Psoas muscle (tissue), 8 donors: ENCODE data around the gene ZNF236. TPM values are rescaled to one million over a fixed set of nuclear protein-coding genes. Genes with fewer than 3 reads are reported as not detected.

Experiments
- ATAC-seq, 4 donors: fragments of 200-7000 bp; cut with Tn5 transposase; one replicate each; pipeline ENCODE4 v1.9.1; 2020; ENCODE audit warnings: moderate library complexity in 3 of 4, mild to moderate bottlenecking in 2 of 4
- DNase-seq, 2 donors: peaks; one replicate each; pipeline ENCODE4 v3.0.0-alpha.2; 2020
- H3K27ac ChIP-seq: fragments of 200-600 bp; one replicate; pipeline ENCODE4 v1.8.0; 2022
- H3K27me3 ChIP-seq, 3 donors: fragments of 200-600 bp in 1 of 3; one replicate each; pipeline versions ENCODE4 v1.6.1 to v1.8.0; 2013 to 2022; ENCODE audit warnings: low read length in 2 of 3, mild to moderate bottlenecking in 2 of 3, moderate library complexity in 1 of 3; ENCODE audit not compliant: insufficient read depth in 3 of 3
- H3K36me3 ChIP-seq, 2 donors: fragments of 200-600 bp in 1 of 2; one replicate each; pipeline versions ENCODE4 v1.6.1 to v1.8.0; 2013 to 2022; ENCODE audit warnings: low read depth in 1 of 2, mild to moderate bottlenecking in 1 of 2, moderate library complexity in 1 of 2; ENCODE audit not compliant: insufficient read depth in 1 of 2
- H3K4me1 ChIP-seq: fragments of 200-600 bp; one replicate; pipeline ENCODE4 v1.8.0; 2022
- H3K4me3 ChIP-seq: fragments of 200-600 bp; one replicate; pipeline ENCODE4 v1.8.0; 2022; ENCODE audit warnings: mild to moderate bottlenecking
- H3K9me3 ChIP-seq: fragments of 200-600 bp; one replicate; pipeline ENCODE4 v1.8.0; 2022
- WGBS, 3 donors: extraction: QIAGEN DNeasy Blood & Tissue Kit; methylation state at CpG; one replicate each; pipeline versions ENCODE4 v1.1.6 to v1.1.7; 2013; 5-methylcytosine and 5-hydroxymethylcytosine counted together
- intact Hi-C, 2 donors: fragments of 100-400 bp; cut with DNase I; formaldehyde crosslinking; loops; one replicate each; pipeline versions ENCODE4 v1.11.0 to v1.14.2; 2022
- polyA plus RNA-seq, 3 donors: library from polyadenylated mRNA; stranded (reverse); fragments of 200-250 nt; gene quantifications; one replicate each; pipeline ENCODE4 v1.2.3, GENCODE V29; 2013
- total RNA-seq, 4 donors: library from RNA; stranded (reverse); fragmentation: NEBNext Ultra II Directional in 2 of 4; extraction: Animal tissue kit (Norgen Biotek cat#: 25700) in 2 of 4; gene quantifications; one replicate each; pipeline versions ENCODE4 v1.2.1 to v1.2.4, GENCODE V29; 2021 to 2023
- TF ChIP-seq, protein P1 (sequence below): fragments of 200-600 bp; IDR thresholded peaks from one replicate; pipeline ENCODE4 v1.8.0; 2022; ENCODE audit warnings: antibody characterized with exemption
- donor health status: healthy with polysubstance abuse.
- donor health status: DM: no; HTN: no; CAD: no; lungs with moderate emphysema.
- donor health status: Bipolar disorder and iron deficiency.
- donor health status: healthy.
- donor health status: DM: yes; HTN: yes; CAD: no.
- donor health status: DM: no; HTN: no; CAD: no.
- donor health status: DM: no; HTN: no; CAD: no.
- donor health status: DM: yes; HTN: yes; CAD: no.

The ZNF236 gene
- total and polyA plus RNA-seq, 7 donors = 0.76 to 9.4 (median 7.5) TPM

DNA sequence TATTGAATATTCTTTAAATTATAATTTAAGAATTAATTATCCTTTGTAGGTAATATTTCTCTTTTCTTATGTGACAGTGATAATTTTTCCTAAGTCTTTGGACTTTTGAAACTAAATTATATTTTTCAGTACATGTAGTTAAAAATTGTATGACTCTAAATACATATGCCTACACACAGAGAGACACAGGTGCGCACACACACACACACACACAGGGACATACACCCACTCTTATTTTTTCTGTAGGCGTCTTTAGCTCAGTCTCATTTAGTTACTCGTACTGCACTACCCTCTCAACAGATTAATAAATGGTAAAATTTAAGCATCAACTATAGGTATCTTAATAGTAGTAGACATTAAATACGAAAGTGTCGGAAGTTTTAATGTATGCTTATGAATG is 56.1 kb downstream of the ZNF236 start:
- Histone ChIP-seq H3K9me3 (no peaks in the 10 kb centered on the region), H3K4me1 (no peaks in the 10 kb centered on the region), H3K27ac (no peak overlapping the region), H3K4me3 (no peak overlapping the region), H3K36me3 (peaks cover 10 to 79% of the 10 kb centered on the region in 2 donors), H3K27me3 (no peaks in the 10 kb centered on the region)
- intact Hi-C loops = no loop called here
- DNase-seq (no peak), ATAC-seq (no peak)
- TF ChIP-seq, protein P1, sequence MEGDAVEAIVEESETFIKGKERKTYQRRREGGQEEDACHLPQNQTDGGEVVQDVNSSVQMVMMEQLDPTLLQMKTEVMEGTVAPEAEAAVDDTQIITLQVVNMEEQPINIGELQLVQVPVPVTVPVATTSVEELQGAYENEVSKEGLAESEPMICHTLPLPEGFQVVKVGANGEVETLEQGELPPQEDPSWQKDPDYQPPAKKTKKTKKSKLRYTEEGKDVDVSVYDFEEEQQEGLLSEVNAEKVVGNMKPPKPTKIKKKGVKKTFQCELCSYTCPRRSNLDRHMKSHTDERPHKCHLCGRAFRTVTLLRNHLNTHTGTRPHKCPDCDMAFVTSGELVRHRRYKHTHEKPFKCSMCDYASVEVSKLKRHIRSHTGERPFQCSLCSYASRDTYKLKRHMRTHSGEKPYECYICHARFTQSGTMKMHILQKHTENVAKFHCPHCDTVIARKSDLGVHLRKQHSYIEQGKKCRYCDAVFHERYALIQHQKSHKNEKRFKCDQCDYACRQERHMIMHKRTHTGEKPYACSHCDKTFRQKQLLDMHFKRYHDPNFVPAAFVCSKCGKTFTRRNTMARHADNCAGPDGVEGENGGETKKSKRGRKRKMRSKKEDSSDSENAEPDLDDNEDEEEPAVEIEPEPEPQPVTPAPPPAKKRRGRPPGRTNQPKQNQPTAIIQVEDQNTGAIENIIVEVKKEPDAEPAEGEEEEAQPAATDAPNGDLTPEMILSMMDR = no peak
- 87 to 100% (median 88%) methylated on average over 5 of the region's 5 CpGs for WGBS, 3 donors

DNA sequence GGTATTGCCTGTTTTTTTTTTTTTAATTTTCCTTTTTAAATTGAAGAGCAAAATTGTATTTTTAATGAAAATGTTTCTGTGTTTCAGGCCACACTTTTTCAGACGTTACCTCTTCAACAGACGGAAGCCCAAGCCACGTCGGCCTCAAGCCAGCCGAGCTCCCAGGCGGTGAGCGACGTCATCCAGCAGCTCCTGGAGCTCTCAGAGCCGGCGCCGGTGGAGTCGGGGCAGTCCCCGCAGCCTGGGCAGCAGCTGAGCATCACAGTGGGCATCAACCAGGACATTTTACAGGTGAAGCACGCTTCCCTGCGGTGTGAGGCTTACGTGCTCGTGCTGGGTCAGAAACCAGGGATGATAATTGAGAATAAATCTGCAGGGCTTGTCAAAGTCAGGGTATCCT is 57.7 kb downstream of the ZNF236 start:
- intact Hi-C loops = no loop called here
- Histone ChIP-seq H3K9me3 (no peaks in the 10 kb centered on the region), H3K27ac (no peak overlapping the region), H3K27me3 (no peaks in the 10 kb centered on the region), H3K4me1 (no peaks in the 10 kb centered on the region), H3K36me3 (peaks cover 10 to 88% of the 10 kb centered on the region in 2 donors), H3K4me3 (no peak overlapping the region)
- TF ChIP-seq, protein P1 = no peak
- no peak for DNase-seq
- no peak for ATAC-seq
- 88 to 93% (median 90%) methylated on average over 17 of the region's 17 CpGs for WGBS, 3 donors

DNA sequence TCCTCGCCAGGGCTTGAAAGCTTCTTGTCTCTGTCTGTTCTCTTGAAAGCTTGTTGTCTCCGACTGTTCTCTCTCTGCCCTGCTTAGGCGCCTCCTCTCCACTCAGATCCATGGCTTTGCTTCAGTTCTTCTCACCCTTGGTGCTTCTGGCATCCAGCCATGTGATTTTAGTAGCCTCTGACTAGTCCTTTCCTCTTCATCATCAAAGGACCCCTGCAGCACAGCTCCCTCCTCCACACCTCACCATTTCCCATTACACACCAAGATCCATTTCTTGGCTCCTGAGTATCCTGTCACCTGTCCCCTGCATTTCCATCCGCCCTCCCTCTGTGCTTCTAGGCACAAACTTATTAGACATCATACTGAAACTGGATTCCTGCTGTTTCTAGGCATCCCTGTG is 59.4 kb downstream of the ZNF236 start:
- H3K27me3 ChIP-seq = no peaks in the 10 kb centered on the region
- ATAC-seq (no peak), DNase-seq (no peak)
- H3K36me3 ChIP-seq = peaks cover 13 to 95% of the 10 kb centered on the region in 2 donors
- no peaks in the 10 kb centered on the region for H3K9me3 ChIP-seq
- H3K4me3 ChIP-seq = no peak overlapping the region
- no peak overlapping the region for H3K27ac ChIP-seq
- no peaks in the 10 kb centered on the region for H3K4me1 ChIP-seq
- TF ChIP-seq, protein P1 = no peak
- 95% methylated on average over 4 of the region's 4 CpGs for WGBS, 3 donors
- intact Hi-C loops = no loop called here

DNA sequence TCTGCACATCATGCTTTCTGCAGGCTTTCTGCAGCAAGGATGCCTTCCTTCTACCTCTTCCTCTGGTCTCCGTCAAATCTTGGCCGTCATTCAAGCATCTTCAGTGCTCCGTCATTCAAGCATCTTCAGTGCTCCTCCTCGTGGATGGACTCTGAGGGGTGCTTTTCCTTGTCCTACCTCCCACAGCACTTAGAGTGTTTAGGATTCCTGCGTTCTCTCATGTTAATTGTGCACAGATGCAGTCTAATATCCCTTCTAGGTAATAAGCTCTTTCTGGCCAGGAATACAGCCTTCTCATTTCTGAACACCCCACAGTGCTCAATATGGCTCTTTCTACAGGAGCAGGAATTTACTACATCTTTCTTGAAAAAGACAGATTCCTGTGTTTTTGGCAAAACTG is 59.8 kb downstream of the ZNF236 start:
- TF ChIP-seq, protein P1 = no peak
- H3K27me3 ChIP-seq = no peaks in the 10 kb centered on the region
- DNase-seq = no peak
- no peaks in the 10 kb centered on the region for H3K4me1 ChIP-seq
- H3K36me3 ChIP-seq = peaks cover 13 to 96% of the 10 kb centered on the region in 2 donors
- WGBS, 3 donors = 68 to 78% (median 69%) methylated on average over 5 of the region's 5 CpGs
- H3K27ac ChIP-seq = no peak overlapping the region
- H3K9me3 ChIP-seq = no peaks in the 10 kb centered on the region
- intact Hi-C loops = no loop called here
- H3K4me3 ChIP-seq = no peak overlapping the region
- ATAC-seq = no peak

DNA sequence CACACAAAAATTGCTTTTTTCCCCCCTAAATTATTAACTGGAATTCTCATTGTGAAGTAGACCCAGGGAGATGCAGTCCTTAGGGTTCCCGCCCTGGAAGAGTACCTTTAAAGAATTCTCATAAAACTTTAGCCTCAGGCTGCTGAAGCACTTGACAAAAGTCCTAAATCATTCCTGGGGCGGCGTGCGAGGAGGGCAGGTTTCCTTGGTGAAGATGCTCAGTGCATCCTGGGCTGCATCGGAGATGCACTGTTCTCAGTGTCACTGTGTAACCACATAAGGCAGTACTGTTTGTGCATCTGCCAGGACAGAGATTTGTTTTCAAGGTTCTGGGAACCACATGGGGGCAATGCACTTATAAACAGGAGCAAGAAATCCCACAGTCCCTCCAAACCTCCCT is 62.6 kb downstream of the ZNF236 start:
- intact Hi-C loops = no loop called here
- Histone ChIP-seq H3K4me1 (no peaks in the 10 kb centered on the region), H3K9me3 (no peaks in the 10 kb centered on the region), H3K36me3 (peaks cover 18 to 92% of the 10 kb centered on the region in 2 donors), H3K27me3 (no peaks in the 10 kb centered on the region), H3K4me3 (no peak overlapping the region), H3K27ac (no peak overlapping the region)
- 92 to 96% (median 92%) methylated on average over 5 of the region's 5 CpGs for WGBS, 3 donors
- TF ChIP-seq, protein P1 = no peak
- ATAC-seq (no peak), DNase-seq (no peak)
